DND-41 (cell line): ENCODE results near the gene MERTK.
"Not testable (repeated sequence)": the region's sequence is repeated elsewhere in the genome, so short reads cannot be mapped to it uniquely, and the experiment has no call there.

Experiments
- CTCF ChIP-seq: IDR thresholded peaks from 2 replicates; pipeline ENCODE4 v1.5.1; 2012; ENCODE audit warnings: borderline replicate concordance, low read length, moderate library complexity, mild to moderate bottlenecking; ENCODE audit not compliant: poor library complexity, severe bottlenecking; ENCODE audit errors: extremely low read depth
- EZH2 ChIP-seq: IDR thresholded peaks from 3 replicates; pipeline ENCODE4 v1.6.1; 2012; ENCODE audit warnings: borderline replicate concordance, low read depth, mild to moderate bottlenecking, moderate library complexity, low read length, inconsistent platforms; ENCODE audit not compliant: severe bottlenecking

GRCh38 chr2:111933900-111934299 lies 35.5 kb downstream of the MERTK start:
- not testable (repeated sequence) for TF ChIP-seq CTCF, EZH2
